H9 (cell line): ENCODE data around the gene INSM2. TPM values are rescaled to one million over a fixed set of nuclear protein-coding genes. Genes with fewer than 3 reads are reported as not detected.

Experiments
- DNase-seq: peaks from one replicate; pipeline ENCODE4 v3.0.0-alpha.2; 2017
- H2AFZ ChIP-seq: one replicate; pipeline ENCODE4 v1.6.1; 2013; ENCODE audit warnings: mild to moderate bottlenecking, low read length, control low read depth, moderate library complexity
- H2AK5ac ChIP-seq: 2 replicates; pipeline ENCODE4 v1.6.1; 2013; ENCODE audit warnings: low read length, control low read depth, mixed read lengths; ENCODE audit not compliant: insufficient read length
- H2BK120ac ChIP-seq: one replicate; pipeline ENCODE4 v1.6.1; 2013; ENCODE audit warnings: low read depth, mild to moderate bottlenecking, low read length, control low read depth, inconsistent platforms; ENCODE audit not compliant: poor library complexity, severe bottlenecking
- H2BK12ac ChIP-seq: 2 replicates; pipeline ENCODE4 v1.6.1; 2013; ENCODE audit warnings: low read length, control low read depth, mixed read lengths, low read depth; ENCODE audit not compliant: insufficient read length
- H2BK15ac ChIP-seq: 2 replicates; pipeline ENCODE4 v1.6.1; 2013; ENCODE audit warnings: low read depth, low read length, control low read depth
- H2BK20ac ChIP-seq: one replicate; pipeline ENCODE4 v1.6.1; 2013; ENCODE audit warnings: low read depth, mild to moderate bottlenecking, low read length, control low read depth, inconsistent platforms; ENCODE audit not compliant: poor library complexity, severe bottlenecking
- H2BK5ac ChIP-seq: 2 replicates; pipeline ENCODE4 v1.6.1; 2013; ENCODE audit warnings: low read length, control low read depth, mixed read lengths; ENCODE audit not compliant: insufficient read length
- H3K14ac ChIP-seq: 2 replicates; pipeline ENCODE4 v1.6.1; 2013; ENCODE audit warnings: low read length, control low read depth; ENCODE audit not compliant: insufficient read depth
- H3K18ac ChIP-seq: 2 replicates; pipeline ENCODE4 v1.6.1; 2013; ENCODE audit warnings: low read depth, mild to moderate bottlenecking, mixed read lengths, low read length, control low read depth; ENCODE audit not compliant: insufficient read length
- H3K23ac ChIP-seq: 2 replicates; pipeline ENCODE4 v1.6.1; 2013; ENCODE audit warnings: low read length, control low read depth, mixed read lengths, low read depth; ENCODE audit not compliant: insufficient read length
- H3K23me2 ChIP-seq: 2 replicates; pipeline ENCODE4 v1.6.1; 2013; ENCODE audit warnings: low read depth, mild to moderate bottlenecking, mixed read lengths, low read length, control low read depth; ENCODE audit not compliant: insufficient read length, poor library complexity, severe bottlenecking
- H3K27ac ChIP-seq: 2 replicates; pipeline ENCODE4 v1.5.1; 2013; ENCODE audit warnings: low read length, control low read depth, mixed read lengths, low read depth; ENCODE audit not compliant: insufficient read length
- H3K27me3 ChIP-seq: 2 replicates; pipeline ENCODE4 v1.6.1; 2013; ENCODE audit warnings: low read length, control low read depth, inconsistent platforms; ENCODE audit not compliant: insufficient read depth
- H3K4ac ChIP-seq: 2 replicates; pipeline ENCODE4 v1.6.1; 2013; ENCODE audit warnings: low read depth, mild to moderate bottlenecking, control low read depth, inconsistent platforms, low read length, moderate library complexity
- H3K4me1 ChIP-seq: 2 replicates; pipeline ENCODE4 v1.6.1; 2013; ENCODE audit warnings: low read length, control low read depth, inconsistent platforms; ENCODE audit not compliant: insufficient read depth
- H3K4me2 ChIP-seq: 2 replicates; pipeline ENCODE4 v1.6.1; 2013; ENCODE audit warnings: low read length, control low read depth, mixed read lengths; ENCODE audit not compliant: insufficient read length, insufficient read depth
- H3K56ac ChIP-seq: 2 replicates; pipeline ENCODE4 v1.6.1; 2013; ENCODE audit warnings: low read depth, mild to moderate bottlenecking, mixed read lengths, low read length, control low read depth; ENCODE audit not compliant: insufficient read length
- H3K79me1 ChIP-seq: 2 replicates; pipeline ENCODE4 v1.6.1; 2013; ENCODE audit warnings: low read depth, mild to moderate bottlenecking, moderate library complexity, low read length, control low read depth, inconsistent platforms; ENCODE audit not compliant: insufficient read depth, poor library complexity, severe bottlenecking
- H3K79me2 ChIP-seq: 2 replicates; pipeline ENCODE4 v1.6.1; 2013; ENCODE audit warnings: low read length, control low read depth, inconsistent platforms; ENCODE audit not compliant: insufficient read depth
- H3K9ac ChIP-seq: 2 replicates; pipeline ENCODE4 v1.6.1; 2013; ENCODE audit warnings: low read length, control low read depth, mixed read lengths; ENCODE audit not compliant: insufficient read length; ENCODE audit errors: extremely low read depth
- H3K9me3 ChIP-seq: one replicate; pipeline ENCODE4 v1.6.1; 2013; ENCODE audit warnings: low read depth, low read length, inconsistent platforms; ENCODE audit not compliant: control insufficient read depth
- H3T11ph ChIP-seq: one replicate; pipeline ENCODE4 v1.6.1; 2013; ENCODE audit warnings: mild to moderate bottlenecking, low read length, control low read depth, inconsistent platforms
- H4K20me1 ChIP-seq: one replicate; pipeline ENCODE4 v1.6.1; 2013; ENCODE audit not compliant: control insufficient read depth, insufficient read length, insufficient read depth
- H4K5ac ChIP-seq: 2 replicates; pipeline ENCODE4 v1.6.1; 2013; ENCODE audit warnings: low read depth, mild to moderate bottlenecking, mixed read lengths, low read length, control low read depth; ENCODE audit not compliant: insufficient read length
- H4K8ac ChIP-seq: replicated peaks from 2 replicates; pipeline ENCODE4 v1.6.1; 2013; ENCODE audit warnings: low read length, control low read depth, mixed read lengths, low read depth; ENCODE audit not compliant: insufficient read length
- H4K91ac ChIP-seq: 2 replicates; pipeline ENCODE4 v1.6.1; 2013; ENCODE audit warnings: low read depth, mild to moderate bottlenecking, moderate library complexity, mixed read lengths, low read length, control low read depth; ENCODE audit not compliant: insufficient read length
- H3K27ac Mint-ChIP-seq, 3 experiments: 2 replicates in 2 of 3; 3 replicates in 1 of 3; pipeline ENCODE4 v1.8.0; 2020 to 2021; ENCODE audit warnings: mixed read lengths in 3 of 3, mild to moderate bottlenecking in 1 of 3, moderate library complexity in 1 of 3
- H3K27me3 Mint-ChIP-seq: 2 replicates; pipeline ENCODE4 v1.8.0; 2021; ENCODE audit warnings: low read depth, mild to moderate bottlenecking, moderate library complexity, mixed read lengths
- H3K36me3 Mint-ChIP-seq, 3 experiments: 2 replicates in 2 of 3; 3 replicates in 1 of 3; pipeline ENCODE4 v1.8.0; 2020 to 2021; ENCODE audit warnings: low read depth in 3 of 3, mixed read lengths in 3 of 3; ENCODE audit not compliant: insufficient read depth in 1 of 3
- H3K4me1 Mint-ChIP-seq, 2 experiments: 2 replicates each; pipeline ENCODE4 v1.8.0; 2020; ENCODE audit warnings: mixed read lengths in 2 of 2
- H3K4me3 Mint-ChIP-seq, 2 experiments: 2 replicates in 1 of 2; 3 replicates in 1 of 2; pipeline ENCODE4 v1.8.0; 2020 to 2021; ENCODE audit warnings: mild to moderate bottlenecking in 2 of 2, mixed read lengths in 2 of 2, moderate library complexity in 1 of 2
- H3K9me3 Mint-ChIP-seq, 2 experiments: 2 replicates in 1 of 2; 3 replicates in 1 of 2; pipeline ENCODE4 v1.8.0; 2020; ENCODE audit warnings: mild to moderate bottlenecking in 2 of 2, mixed read lengths in 2 of 2, moderate library complexity in 1 of 2
- WGBS: extraction: QIAGEN DNeasy Blood & Tissue Kit; methylation state at CpG from one replicate; pipeline ENCODE4 v1.1.7; 2013; ENCODE audit warnings: missing lambda C conversion rate, low lambda C conversion rate, mixed read lengths; ENCODE audit not compliant: insufficient read length; ENCODE audit errors: extremely low coverage; 5-methylcytosine and 5-hydroxymethylcytosine counted together
- total RNA-seq: library from RNA; stranded (reverse); gene quantifications from 2 replicates; pipeline ENCODE4 v1.2.1, GENCODE V29; 2021
- TF ChIP-seq, protein P1 (sequence below): fragments of 200-600 bp; sonication (generic); conservative IDR thresholded peaks from 3 replicates; pipeline ENCODE4 v1.8.0; 2021; ENCODE audit warnings: antibody characterized with exemption, mild to moderate bottlenecking

The INSM2 gene
- total RNA-seq, 1 experiment from 2014 or later: not detected

DNA sequence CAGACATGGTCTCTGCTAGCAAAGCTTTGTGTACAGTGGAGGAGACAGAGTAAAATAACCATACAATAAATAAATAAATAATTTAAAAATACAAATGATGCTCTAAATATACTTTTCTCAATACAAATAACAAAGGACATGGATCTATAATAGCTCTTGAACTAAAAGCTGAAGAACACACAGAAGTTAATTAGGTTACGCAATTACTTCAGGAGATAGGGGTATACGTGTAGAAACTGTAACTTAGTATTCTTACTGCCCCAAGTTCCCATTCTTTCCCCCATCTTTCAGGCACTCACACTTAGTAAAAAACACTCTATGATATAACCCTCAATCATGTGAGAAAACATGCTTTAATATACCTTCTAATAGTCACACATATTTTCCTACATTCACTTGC lies 44.2 kb downstream of the INSM2 start:
- H3K79me1 ChIP-seq: no peaks in the 10 kb centered on the region
- H2BK12ac ChIP-seq: no peak overlapping the region
- TF ChIP-seq, protein P1, sequence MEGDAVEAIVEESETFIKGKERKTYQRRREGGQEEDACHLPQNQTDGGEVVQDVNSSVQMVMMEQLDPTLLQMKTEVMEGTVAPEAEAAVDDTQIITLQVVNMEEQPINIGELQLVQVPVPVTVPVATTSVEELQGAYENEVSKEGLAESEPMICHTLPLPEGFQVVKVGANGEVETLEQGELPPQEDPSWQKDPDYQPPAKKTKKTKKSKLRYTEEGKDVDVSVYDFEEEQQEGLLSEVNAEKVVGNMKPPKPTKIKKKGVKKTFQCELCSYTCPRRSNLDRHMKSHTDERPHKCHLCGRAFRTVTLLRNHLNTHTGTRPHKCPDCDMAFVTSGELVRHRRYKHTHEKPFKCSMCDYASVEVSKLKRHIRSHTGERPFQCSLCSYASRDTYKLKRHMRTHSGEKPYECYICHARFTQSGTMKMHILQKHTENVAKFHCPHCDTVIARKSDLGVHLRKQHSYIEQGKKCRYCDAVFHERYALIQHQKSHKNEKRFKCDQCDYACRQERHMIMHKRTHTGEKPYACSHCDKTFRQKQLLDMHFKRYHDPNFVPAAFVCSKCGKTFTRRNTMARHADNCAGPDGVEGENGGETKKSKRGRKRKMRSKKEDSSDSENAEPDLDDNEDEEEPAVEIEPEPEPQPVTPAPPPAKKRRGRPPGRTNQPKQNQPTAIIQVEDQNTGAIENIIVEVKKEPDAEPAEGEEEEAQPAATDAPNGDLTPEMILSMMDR: no peak
- Mint-ChIP-seq H3K27ac (no peak overlapping the region), H3K4me3 (no peak overlapping the region), H3K36me3 (no peaks in the 10 kb centered on the region; a peak in 1 of 7 replicates), H3K27me3 (no peaks in the 10 kb centered on the region), H3K9me3 (no peaks in the 10 kb centered on the region; a peak in 1 of 5 replicates), H3K4me1 (no peaks in the 10 kb centered on the region)
- no peak overlapping the region for H2BK120ac ChIP-seq
- no peak overlapping the region for H3K4ac ChIP-seq
- no peak overlapping the region for H3K56ac ChIP-seq
- no peak overlapping the region for H3T11ph ChIP-seq
- H3K23ac ChIP-seq: no peak overlapping the region
- no peak overlapping the region for H4K8ac ChIP-seq
- H3K4me1 ChIP-seq: no peaks in the 10 kb centered on the region
- no peaks in the 10 kb centered on the region for H3K9me3 ChIP-seq
- H4K20me1 ChIP-seq: no peaks in the 10 kb centered on the region
- H2BK15ac ChIP-seq: no peak overlapping the region
- no peak overlapping the region for H4K91ac ChIP-seq
- H3K79me2 ChIP-seq: no peaks in the 10 kb centered on the region
- no peak overlapping the region for H4K5ac ChIP-seq
- H2AK5ac ChIP-seq: no peak overlapping the region
- H3K4me2 ChIP-seq: no peak overlapping the region
- no peaks in the 10 kb centered on the region for H3K23me2 ChIP-seq
- no peak overlapping the region for H2BK5ac ChIP-seq
- H3K27me3 ChIP-seq: no peaks in the 10 kb centered on the region
- no peak for DNase-seq
- no peak overlapping the region for H3K18ac ChIP-seq
- H2AFZ ChIP-seq: no peak overlapping the region
- H3K9ac ChIP-seq: no peak overlapping the region
- no CpG with 5 or more reads among the region's 2 CpGs for WGBS
- no peak overlapping the region for H3K27ac ChIP-seq
- H3K14ac ChIP-seq: no peak overlapping the region
- no peak overlapping the region for H2BK20ac ChIP-seq
